Muscle layer of duodenum (tissue), 2 donors: Measurements from ENCODE around the gene ESYT3.
"Not testable (repeated sequence)": the region's sequence is repeated elsewhere in the genome, so short reads cannot be mapped to it uniquely, and the experiment has no call there.

Experiments
- H3K27ac ChIP-seq: one replicate; pipeline ENCODE4 v1.7.0; 2013; ENCODE audit warnings: mild to moderate bottlenecking, low read length
- H3K27me3 ChIP-seq: one replicate; pipeline ENCODE4 v1.7.0; 2013; ENCODE audit warnings: low read depth, mild to moderate bottlenecking, control low read depth, low read length
- H3K36me3 ChIP-seq, 2 donors: one replicate each; pipeline ENCODE4 v1.7.0; 2013; ENCODE audit warnings: low read length in 2 of 2, control low read depth in 1 of 2, mild to moderate bottlenecking in 1 of 2; ENCODE audit not compliant: insufficient read depth in 2 of 2, control insufficient read depth in 1 of 2
- H3K4me1 ChIP-seq, 2 donors: one replicate each; pipeline ENCODE4 v1.7.0; 2013; ENCODE audit warnings: low read length in 2 of 2, mild to moderate bottlenecking in 2 of 2, control low read depth in 1 of 2, moderate library complexity in 1 of 2; ENCODE audit not compliant: insufficient read depth in 2 of 2, control insufficient read depth in 1 of 2
- H3K4me3 ChIP-seq, 2 donors: one replicate each; pipeline ENCODE4 v1.7.0; 2013; ENCODE audit warnings: low read length in 2 of 2, low read depth in 1 of 2, mild to moderate bottlenecking in 1 of 2
- H3K9me3 ChIP-seq, 2 donors: one replicate each; pipeline ENCODE4 v1.7.0; 2013; ENCODE audit warnings: low read length in 2 of 2, control low read depth in 1 of 2, mild to moderate bottlenecking in 1 of 2; ENCODE audit not compliant: control insufficient read depth in 1 of 2
- donor health status: healthy.

ESYT3 gene

DNA sequence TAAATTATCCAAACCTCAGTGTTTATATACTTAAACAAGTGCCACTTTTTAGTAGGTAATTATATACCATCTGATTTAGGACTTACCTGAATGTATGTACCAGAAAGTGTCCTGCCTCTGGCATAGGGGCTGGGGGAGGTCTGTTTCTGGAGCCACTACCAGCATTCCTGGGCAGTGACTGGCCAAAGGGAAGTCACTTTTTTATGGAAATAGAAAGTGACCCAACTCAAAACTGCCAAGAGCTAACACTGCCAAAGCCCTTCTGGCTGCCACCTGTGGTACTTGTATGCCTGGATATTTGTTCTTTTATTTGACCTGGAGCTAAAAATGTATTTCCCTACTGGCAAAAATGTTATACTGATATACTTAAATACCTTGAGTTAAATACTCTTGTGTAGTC is 42.7 kb downstream of the ESYT3 start:
- no peaks in the 10 kb centered on the region for H3K4me1 ChIP-seq
- no peaks in the 10 kb centered on the region for H3K9me3 ChIP-seq
- no peaks in the 10 kb centered on the region for H3K36me3 ChIP-seq
- no peaks in the 10 kb centered on the region for H3K27me3 ChIP-seq
- H3K4me3 ChIP-seq = no peak overlapping the region
- no peak overlapping the region for H3K27ac ChIP-seq

GRCh38 chr3:138477801-138478200 is 43.4 kb downstream of the ESYT3 start:
- Histone ChIP-seq H3K27me3 (no peaks in the 10 kb centered on the region), H3K4me3 (no peak overlapping the region), H3K4me1 (no peaks in the 10 kb centered on the region), H3K9me3 (no peaks in the 10 kb centered on the region), H3K36me3 (no peaks in the 10 kb centered on the region), H3K27ac (no peak overlapping the region)

GRCh38 chr3:138479438-138479863 is 45.0 kb downstream of the ESYT3 start:
- Histone ChIP-seq H3K4me1 (no peaks in the 10 kb centered on the region), H3K27me3 (no peaks in the 10 kb centered on the region), H3K27ac (no peak overlapping the region), H3K9me3 (no peaks in the 10 kb centered on the region), H3K4me3 (no peak overlapping the region), H3K36me3 (no peaks in the 10 kb centered on the region)

GRCh38 chr3:138484672-138485071 is 50.3 kb downstream of the ESYT3 start:
- not testable (repeated sequence) for H3K36me3 ChIP-seq, H3K27ac ChIP-seq, H3K4me3 ChIP-seq, H3K27me3 ChIP-seq, H3K4me1 ChIP-seq
- H3K9me3 ChIP-seq = peaks cover 0 to 16% of the 10 kb centered on the region in 2 donors

DNA sequence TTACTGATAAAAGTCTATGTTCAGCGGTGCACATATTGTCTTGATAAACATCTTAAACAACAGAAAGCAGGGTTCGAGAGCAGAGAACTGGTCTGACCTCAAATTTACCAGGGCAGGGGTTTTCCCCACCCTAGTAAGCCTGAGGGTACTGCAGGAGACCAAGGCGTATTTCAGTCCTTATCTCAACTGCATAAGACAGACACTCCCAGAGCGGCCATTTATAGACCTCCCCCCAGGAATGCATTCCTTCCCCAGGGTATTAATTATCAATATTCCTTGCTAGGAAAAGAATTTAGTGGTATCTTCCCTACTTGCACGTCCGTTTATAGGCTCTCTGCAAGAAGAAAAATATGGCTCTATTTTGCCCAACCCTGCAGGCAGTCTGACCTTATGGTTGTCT is 52.2 kb downstream of the ESYT3 start:
- not testable (repeated sequence) for H3K27ac ChIP-seq, H3K36me3 ChIP-seq, H3K4me1 ChIP-seq, H3K27me3 ChIP-seq, H3K4me3 ChIP-seq
- H3K9me3 ChIP-seq = peaks cover 0 to 16% of the 10 kb centered on the region in 2 donors

GRCh38 chr3:138491971-138492370 is 57.6 kb downstream of the ESYT3 start:
- H3K27me3 ChIP-seq = no peaks in the 10 kb centered on the region
- H3K36me3 ChIP-seq = peaks cover 0 to 12% of the 10 kb centered on the region in 2 donors
- H3K4me3 ChIP-seq = no peak overlapping the region
- H3K9me3 ChIP-seq = peaks cover 0 to 12% of the 10 kb centered on the region in 2 donors
- H3K4me1 ChIP-seq = no peaks in the 10 kb centered on the region
- H3K27ac ChIP-seq = no peak overlapping the region

GRCh38 chr3:138492980-138493675 is 58.7 kb downstream of the ESYT3 start:
- Histone ChIP-seq H3K27me3 (no peaks in the 10 kb centered on the region), H3K4me3 (no peak overlapping the region), H3K36me3 (peaks cover 0 to 12% of the 10 kb centered on the region in 2 donors), H3K27ac (no peak overlapping the region), H3K9me3 (peaks cover 0 to under 1% of the 10 kb centered on the region in 2 donors), H3K4me1 (no peaks in the 10 kb centered on the region)

- no peaks in the 10 kb centered on the region for H3K4me1 ChIP-seq
- H3K9me3 ChIP-seq = no peaks in the 10 kb centered on the region
- H3K27ac ChIP-seq = no peak overlapping the region
- no peak overlapping the region for H3K4me3 ChIP-seq
- H3K27me3 ChIP-seq = no peaks in the 10 kb centered on the region
- H3K36me3 ChIP-seq = peaks cover 0 to 16% of the 10 kb centered on the region in 2 donors
Observed at GRCh38 chr3:138493804-138494606, 59.6 kb downstream of the ESYT3 start.

GRCh38 chr3:138494607-138494929 is 60.2 kb downstream of the ESYT3 start:
- no peaks in the 10 kb centered on the region for H3K4me1 ChIP-seq
- no peak overlapping the region for H3K4me3 ChIP-seq
- H3K27me3 ChIP-seq = no peaks in the 10 kb centered on the region
- peaks cover 0 to 17% of the 10 kb centered on the region in 2 donors for H3K36me3 ChIP-seq
- no peak overlapping the region for H3K27ac ChIP-seq
- H3K9me3 ChIP-seq = no peaks in the 10 kb centered on the region

GRCh38 chr3:138495638-138496037 is 61.2 kb downstream of the ESYT3 start:
- peaks cover 0 to 17% of the 10 kb centered on the region in 2 donors for H3K36me3 ChIP-seq

GRCh38 chr3:138496436-138496835 is 62.0 kb downstream of the ESYT3 start:
- Histone ChIP-seq H3K4me3 (no peak overlapping the region), H3K36me3 (peaks cover 0 to 17% of the 10 kb centered on the region in 2 donors), H3K9me3 (no peaks in the 10 kb centered on the region), H3K27me3 (no peaks in the 10 kb centered on the region), H3K4me1 (no peaks in the 10 kb centered on the region), H3K27ac (no peak overlapping the region)

More at GRCh38 chr3:138495638-138496037, 61.2 kb downstream of the ESYT3 start:
- not testable (repeated sequence) for H3K9me3 ChIP-seq, H3K27ac ChIP-seq, H3K4me1 ChIP-seq, H3K4me3 ChIP-seq, H3K27me3 ChIP-seq
